Epithelial cell of esophagus (primary cell): ENCODE data around the gene PIP5K1C.

ENCODE experiments used
- DNase-seq: peaks from one replicate; pipeline ENCODE4 v3.0.0; 2010; ENCODE audit warnings: low read depth
- H3K4me3 ChIP-seq: 2 replicates; pipeline ENCODE4 v1.5.1; 2011; ENCODE audit warnings: mild to moderate bottlenecking, low read length, control low read depth
- TF ChIP-seq, protein P1 (sequence below): IDR thresholded peaks from 2 replicates; pipeline ENCODE4 v1.5.1; 2011; ENCODE audit warnings: low read depth, mild to moderate bottlenecking, low read length, control low read depth, inconsistent platforms; ENCODE audit not compliant: insufficient read depth; ENCODE audit errors: missing control alignments

Gene PIP5K1C, protein sequence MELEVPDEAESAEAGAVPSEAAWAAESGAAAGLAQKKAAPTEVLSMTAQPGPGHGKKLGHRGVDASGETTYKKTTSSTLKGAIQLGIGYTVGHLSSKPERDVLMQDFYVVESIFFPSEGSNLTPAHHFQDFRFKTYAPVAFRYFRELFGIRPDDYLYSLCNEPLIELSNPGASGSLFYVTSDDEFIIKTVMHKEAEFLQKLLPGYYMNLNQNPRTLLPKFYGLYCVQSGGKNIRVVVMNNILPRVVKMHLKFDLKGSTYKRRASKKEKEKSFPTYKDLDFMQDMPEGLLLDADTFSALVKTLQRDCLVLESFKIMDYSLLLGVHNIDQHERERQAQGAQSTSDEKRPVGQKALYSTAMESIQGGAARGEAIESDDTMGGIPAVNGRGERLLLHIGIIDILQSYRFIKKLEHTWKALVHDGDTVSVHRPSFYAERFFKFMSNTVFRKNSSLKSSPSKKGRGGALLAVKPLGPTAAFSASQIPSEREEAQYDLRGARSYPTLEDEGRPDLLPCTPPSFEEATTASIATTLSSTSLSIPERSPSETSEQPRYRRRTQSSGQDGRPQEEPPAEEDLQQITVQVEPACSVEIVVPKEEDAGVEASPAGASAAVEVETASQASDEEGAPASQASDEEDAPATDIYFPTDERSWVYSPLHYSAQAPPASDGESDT

GRCh38 chr19:3700242-3701032 lies at the start of gene PIP5K1C:
Gene PIP5K1C, minus strand, starts transcription at chr19:3700468. Its CDS starts 78 bp downstream, at chr19:3700390.
- H3K4me3 ChIP-seq: peak within 1 kb of the TSS; percentile 70
- DNase-seq: peak; percentile 89
- TF ChIP-seq, protein P1, sequence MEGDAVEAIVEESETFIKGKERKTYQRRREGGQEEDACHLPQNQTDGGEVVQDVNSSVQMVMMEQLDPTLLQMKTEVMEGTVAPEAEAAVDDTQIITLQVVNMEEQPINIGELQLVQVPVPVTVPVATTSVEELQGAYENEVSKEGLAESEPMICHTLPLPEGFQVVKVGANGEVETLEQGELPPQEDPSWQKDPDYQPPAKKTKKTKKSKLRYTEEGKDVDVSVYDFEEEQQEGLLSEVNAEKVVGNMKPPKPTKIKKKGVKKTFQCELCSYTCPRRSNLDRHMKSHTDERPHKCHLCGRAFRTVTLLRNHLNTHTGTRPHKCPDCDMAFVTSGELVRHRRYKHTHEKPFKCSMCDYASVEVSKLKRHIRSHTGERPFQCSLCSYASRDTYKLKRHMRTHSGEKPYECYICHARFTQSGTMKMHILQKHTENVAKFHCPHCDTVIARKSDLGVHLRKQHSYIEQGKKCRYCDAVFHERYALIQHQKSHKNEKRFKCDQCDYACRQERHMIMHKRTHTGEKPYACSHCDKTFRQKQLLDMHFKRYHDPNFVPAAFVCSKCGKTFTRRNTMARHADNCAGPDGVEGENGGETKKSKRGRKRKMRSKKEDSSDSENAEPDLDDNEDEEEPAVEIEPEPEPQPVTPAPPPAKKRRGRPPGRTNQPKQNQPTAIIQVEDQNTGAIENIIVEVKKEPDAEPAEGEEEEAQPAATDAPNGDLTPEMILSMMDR: peak; percentile 71

- H3K4me3 ChIP-seq: no peak overlapping the region
- TF ChIP-seq, protein P1: no peak
- no peak for DNase-seq
Observed at GRCh38 chr19:3748965-3749364, 48.7 kb upstream of the PIP5K1C start.

GRCh38 chr19:3746371-3747056 lies 46.2 kb upstream of the PIP5K1C start:
- no peak for DNase-seq
- TF ChIP-seq, protein P1: no peak
- no peak overlapping the region for H3K4me3 ChIP-seq

DNA sequence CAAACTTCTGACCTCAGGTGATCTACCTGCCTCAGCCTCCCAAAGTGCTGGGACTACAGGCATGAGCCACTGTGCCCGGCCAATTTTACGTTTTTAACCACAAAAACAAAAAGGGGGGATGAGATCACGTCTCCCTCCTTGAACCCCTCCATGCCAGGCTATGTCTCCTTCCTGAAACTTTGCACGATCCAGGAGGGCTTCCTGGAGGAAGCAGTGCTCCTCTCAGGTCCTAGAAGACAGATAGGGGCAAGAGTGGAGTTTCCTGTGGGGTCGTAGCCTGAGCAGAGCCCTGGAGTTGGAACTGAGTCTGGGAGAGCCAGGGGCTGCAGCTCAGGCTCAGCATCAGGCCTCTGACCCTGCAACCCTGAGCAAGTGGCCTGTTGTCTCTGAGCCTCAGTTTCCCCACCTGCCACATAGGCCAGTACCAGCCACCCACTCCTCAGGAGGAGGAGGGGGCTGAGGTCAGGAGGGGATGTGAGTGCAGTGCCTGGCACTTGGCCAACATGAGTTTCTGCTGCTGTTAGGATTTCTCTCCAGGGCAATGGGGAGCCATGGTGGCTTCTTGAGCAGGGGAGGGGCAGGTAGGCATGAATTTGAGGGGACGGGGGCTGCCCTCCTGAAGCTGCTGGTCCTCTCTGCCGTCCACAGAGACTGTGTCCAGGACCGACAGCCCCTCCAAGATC lies 45.2 kb upstream of the PIP5K1C start:
- no peak for DNase-seq
- H3K4me3 ChIP-seq: no peak overlapping the region
- TF ChIP-seq, protein P1: no peak

DNA sequence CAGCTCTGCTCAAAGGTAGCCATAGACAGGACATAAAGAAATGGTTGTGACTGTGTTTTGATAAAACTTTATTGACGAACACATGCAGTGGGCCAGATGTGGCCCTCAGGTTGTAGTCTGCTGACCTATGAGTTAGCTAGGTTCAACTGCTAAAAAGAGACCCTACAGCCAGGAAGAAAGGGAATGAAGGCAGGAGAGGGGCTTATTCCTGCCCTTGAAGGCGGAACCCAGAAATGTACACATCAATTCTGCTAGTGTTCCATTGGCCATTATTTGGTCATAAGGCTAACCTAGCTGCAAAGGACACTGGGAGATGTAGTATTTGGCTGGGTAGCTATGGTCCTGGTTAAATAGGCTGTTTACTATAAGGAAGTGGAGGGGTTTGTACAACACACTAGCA lies 43.2 kb upstream of the PIP5K1C start:
- TF ChIP-seq, protein P1: no peak
- no peak for DNase-seq
- H3K4me3 ChIP-seq: no peak overlapping the region

DNA sequence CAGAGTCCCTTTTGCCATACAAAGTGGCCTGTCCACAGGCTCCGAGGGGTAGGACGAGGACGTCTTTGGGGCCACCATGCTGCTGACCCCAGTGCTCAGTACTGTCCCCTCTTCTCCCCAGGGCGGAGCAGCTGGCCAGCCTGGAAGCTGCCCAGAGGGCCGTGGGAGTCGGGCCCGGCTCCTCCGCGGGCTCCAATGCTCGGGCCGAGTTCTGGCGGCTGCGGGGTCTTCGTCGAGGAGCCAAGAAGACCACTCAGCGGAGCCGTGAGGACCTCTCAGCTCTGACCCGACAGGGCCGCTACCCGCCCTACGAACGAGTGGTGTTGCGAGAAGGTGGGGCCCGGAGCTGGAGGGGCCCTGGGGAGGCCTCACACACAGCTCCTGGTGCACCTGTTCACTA lies 40.2 kb upstream of the PIP5K1C start:
- no peak overlapping the region for H3K4me3 ChIP-seq
- TF ChIP-seq, protein P1: no peak
- no peak for DNase-seq
